Duodenal mucosa (tissue), 2 donors: ENCODE measurements around the gene TXNDC16.
"Not testable (repeated sequence)": the region's sequence is repeated elsewhere in the genome, so short reads cannot be mapped to it uniquely, and the experiment has no call there.

ENCODE experiments used
- H3K27ac ChIP-seq: one replicate; pipeline ENCODE4 v1.7.0; 2013; ENCODE audit warnings: low read depth, low read length
- H3K27me3 ChIP-seq, 2 donors: one replicate each; pipeline ENCODE4 v1.7.0; 2013; ENCODE audit warnings: low read length in 2 of 2, control low read depth in 1 of 2; ENCODE audit not compliant: insufficient read depth in 2 of 2, control insufficient read depth in 1 of 2
- H3K36me3 ChIP-seq, 2 donors: one replicate each; pipeline ENCODE4 v1.7.0; 2013; ENCODE audit warnings: low read length in 2 of 2, control low read depth in 1 of 2; ENCODE audit not compliant: insufficient read depth in 2 of 2, control insufficient read depth in 1 of 2
- H3K4me1 ChIP-seq, 2 donors: one replicate each; pipeline ENCODE4 v1.7.0; 2013; ENCODE audit warnings: low read length in 2 of 2, control low read depth in 1 of 2; ENCODE audit not compliant: insufficient read depth in 2 of 2, control insufficient read depth in 1 of 2
- H3K4me3 ChIP-seq, 2 donors: one replicate each; pipeline ENCODE4 v1.7.0; 2013; ENCODE audit warnings: low read length in 2 of 2, low read depth in 1 of 2
- H3K9ac ChIP-seq, 2 donors: one replicate each; pipeline ENCODE4 v1.7.0; 2013; ENCODE audit warnings: low read length in 2 of 2, low read depth in 1 of 2
- H3K9me3 ChIP-seq, 2 donors: one replicate each; pipeline ENCODE4 v1.7.0; 2013; ENCODE audit warnings: low read length in 2 of 2, control low read depth in 1 of 2; ENCODE audit not compliant: control insufficient read depth in 1 of 2

TXNDC16 gene

GRCh38 chr14:52485350-52485960, 66.8 kb downstream of the TXNDC16 start:
- H3K9me3 ChIP-seq: no peaks in the 10 kb centered on the region
- no peaks in the 10 kb centered on the region for H3K4me1 ChIP-seq
- H3K27me3 ChIP-seq: no peaks in the 10 kb centered on the region
- no peak overlapping the region for H3K4me3 ChIP-seq
- H3K9ac ChIP-seq: no peak overlapping the region
- no peaks in the 10 kb centered on the region for H3K36me3 ChIP-seq
- H3K27ac ChIP-seq: no peak overlapping the region

GRCh38 chr14:52481864-52482263, 70.4 kb downstream of the TXNDC16 start:
- Histone ChIP-seq H3K9me3 (no peaks in the 10 kb centered on the region), H3K27ac (no peak overlapping the region), H3K36me3 (no peaks in the 10 kb centered on the region), H3K4me1 (no peaks in the 10 kb centered on the region), H3K27me3 (no peaks in the 10 kb centered on the region), H3K9ac (no peak overlapping the region), H3K4me3 (no peak overlapping the region)

DNA sequence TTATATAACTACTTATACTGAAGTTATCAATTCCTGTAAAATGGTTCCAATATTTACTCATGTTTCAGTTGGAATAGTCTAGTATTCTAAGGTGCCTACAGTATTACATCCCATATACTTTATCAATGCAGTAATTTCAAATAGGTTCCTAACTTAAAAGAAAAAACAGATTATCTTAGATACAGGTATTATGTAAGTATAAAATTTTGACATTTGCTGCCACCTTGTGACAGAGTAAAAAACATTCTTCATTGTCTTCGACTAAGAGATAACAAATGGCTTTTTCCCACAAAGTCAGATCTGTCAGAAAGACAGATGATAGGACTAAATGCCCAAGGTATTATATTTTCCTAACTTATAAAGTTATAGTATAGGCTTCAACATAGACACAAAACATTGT, 78.7 kb downstream of the TXNDC16 start:
- no peaks in the 10 kb centered on the region for H3K27me3 ChIP-seq
- no peak overlapping the region for H3K4me3 ChIP-seq
- H3K27ac ChIP-seq: no peak overlapping the region
- no peak overlapping the region for H3K9ac ChIP-seq
- H3K36me3 ChIP-seq: peaks cover 3 to 7% of the 10 kb centered on the region in 2 donors
- no peaks in the 10 kb centered on the region for H3K9me3 ChIP-seq
- no peaks in the 10 kb centered on the region for H3K4me1 ChIP-seq

DNA sequence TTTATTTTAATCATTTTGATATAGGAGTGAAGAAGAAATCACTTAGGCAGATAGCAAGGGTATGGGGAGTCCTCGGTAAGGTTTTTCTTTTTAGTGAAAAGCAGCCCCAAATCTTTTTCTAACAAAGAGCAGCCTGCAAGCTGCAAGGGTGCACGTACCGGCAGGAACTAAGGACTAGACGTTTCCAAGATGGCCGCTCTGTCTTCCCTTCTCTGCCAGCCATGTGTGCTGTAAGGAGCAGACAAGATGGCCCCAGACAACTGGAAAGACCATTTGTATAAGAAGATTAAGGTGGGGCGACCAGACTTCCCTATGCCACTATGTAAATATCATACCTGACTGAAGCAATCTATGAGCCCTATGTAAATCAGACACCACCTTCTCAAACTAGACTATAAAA, 79.6 kb downstream of the TXNDC16 start:
- no peak overlapping the region for H3K9ac ChIP-seq
- H3K27ac ChIP-seq: no peak overlapping the region
- peaks cover 3 to 7% of the 10 kb centered on the region in 2 donors for H3K36me3 ChIP-seq
- H3K4me3 ChIP-seq: no peak overlapping the region
- no peaks in the 10 kb centered on the region for H3K27me3 ChIP-seq
- H3K9me3 ChIP-seq: no peaks in the 10 kb centered on the region
- H3K4me1 ChIP-seq: no peaks in the 10 kb centered on the region

- not testable (repeated sequence) for H3K4me3 ChIP-seq
These were observed 80.1 kb downstream of the TXNDC16 start for GRCh38 chr14:52472251-52472650.

GRCh38 chr14:52467515-52468266, 84.6 kb downstream of the TXNDC16 start:
- H3K27ac ChIP-seq: no peak overlapping the region
- H3K9ac ChIP-seq: no peak overlapping the region
- no peak overlapping the region for H3K4me3 ChIP-seq
- no peaks in the 10 kb centered on the region for H3K9me3 ChIP-seq
- H3K4me1 ChIP-seq: peaks cover 0 to 3% of the 10 kb centered on the region in 2 donors
- H3K36me3 ChIP-seq: no peaks in the 10 kb centered on the region
- H3K27me3 ChIP-seq: no peaks in the 10 kb centered on the region

More at GRCh38 chr14:52472251-52472650, 80.1 kb downstream of the TXNDC16 start:
- not testable (repeated sequence) for H3K4me1 ChIP-seq, H3K9ac ChIP-seq, H3K36me3 ChIP-seq, H3K27me3 ChIP-seq, H3K27ac ChIP-seq, H3K9me3 ChIP-seq

DNA sequence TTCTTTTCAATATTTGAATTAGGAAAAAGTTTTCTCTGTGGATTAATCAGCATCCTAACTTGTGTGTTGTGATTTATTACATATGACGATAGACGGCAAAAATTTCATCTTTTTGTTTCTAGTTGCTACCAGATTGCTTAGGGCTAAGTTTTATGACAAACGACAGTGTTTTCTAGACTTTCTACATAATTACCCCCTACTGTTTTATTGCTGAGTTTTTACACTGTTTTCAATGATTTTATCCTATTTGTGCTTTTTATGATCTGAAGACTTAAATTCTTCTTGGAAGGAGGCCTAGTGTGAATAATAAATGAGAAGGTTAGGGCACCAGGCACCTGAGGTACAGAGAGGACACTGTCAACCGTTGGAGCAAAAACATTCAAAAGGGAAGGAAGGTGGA, 88.1 kb downstream of the TXNDC16 start:
- H3K4me1 ChIP-seq: peaks cover 0 to 3% of the 10 kb centered on the region in 2 donors
- H3K4me3 ChIP-seq: no peak overlapping the region
- no peaks in the 10 kb centered on the region for H3K27me3 ChIP-seq
- no peak overlapping the region for H3K9ac ChIP-seq
- peaks cover 5 to 6% of the 10 kb centered on the region in 2 donors for H3K9me3 ChIP-seq
- H3K36me3 ChIP-seq: peaks cover 4 to 5% of the 10 kb centered on the region in 2 donors
- H3K27ac ChIP-seq: no peak overlapping the region

DNA sequence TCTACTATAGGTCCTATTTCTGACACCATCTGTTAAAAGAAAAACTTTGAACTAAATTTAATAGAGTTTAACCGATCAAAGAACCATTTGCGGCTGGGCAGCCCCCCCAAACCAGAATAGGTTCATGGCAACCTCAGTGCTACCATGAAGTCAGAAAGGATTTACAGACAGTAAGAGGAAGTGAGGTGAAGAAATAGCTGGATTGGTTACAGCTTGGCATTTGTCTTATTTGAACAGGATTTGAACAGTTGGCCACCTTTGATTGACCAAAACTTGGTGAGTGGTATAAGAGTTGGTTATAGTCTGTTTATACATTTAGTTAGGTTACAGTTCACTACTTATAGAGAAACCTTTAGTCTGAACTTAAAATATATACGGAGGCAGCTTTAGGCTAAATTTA, 88.9 kb downstream of the TXNDC16 start:
- H3K36me3 ChIP-seq: peaks cover 4 to 5% of the 10 kb centered on the region in 2 donors

DNA sequence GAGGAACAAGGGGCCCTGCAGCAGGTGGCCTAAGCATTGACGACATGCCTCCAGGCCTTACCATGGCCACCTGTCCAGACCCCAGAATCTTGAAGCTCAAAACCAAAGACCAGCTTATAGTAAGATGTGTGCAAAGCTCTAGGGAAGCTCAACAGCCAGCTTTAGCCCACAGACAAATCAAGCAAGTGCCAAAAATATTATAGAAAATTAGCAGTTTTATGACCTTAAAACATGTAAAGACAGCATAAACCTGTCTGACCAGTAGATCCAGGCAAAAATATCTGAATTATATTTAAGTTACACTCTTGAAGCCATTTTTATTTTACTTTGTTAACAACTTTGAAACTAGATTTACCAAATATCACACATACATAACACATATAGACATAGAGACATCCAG, 90.6 kb downstream of the TXNDC16 start:
- no peak overlapping the region for H3K27ac ChIP-seq
- no peaks in the 10 kb centered on the region for H3K27me3 ChIP-seq
- peaks cover 4 to 5% of the 10 kb centered on the region in 2 donors for H3K36me3 ChIP-seq
- H3K4me3 ChIP-seq: no peak overlapping the region
- peaks cover 5 to 6% of the 10 kb centered on the region in 2 donors for H3K9me3 ChIP-seq
- H3K9ac ChIP-seq: no peak overlapping the region
- H3K4me1 ChIP-seq: no peaks in the 10 kb centered on the region

More for the DNA sequence above, 88.9 kb downstream of the TXNDC16 start:
- H3K27ac ChIP-seq: no peak overlapping the region
- H3K4me3 ChIP-seq: no peak overlapping the region
- peaks cover 0 to 3% of the 10 kb centered on the region in 2 donors for H3K4me1 ChIP-seq
- H3K9ac ChIP-seq: no peak overlapping the region
- no peaks in the 10 kb centered on the region for H3K27me3 ChIP-seq
- H3K9me3 ChIP-seq: peaks cover 5 to 6% of the 10 kb centered on the region in 2 donors

DNA sequence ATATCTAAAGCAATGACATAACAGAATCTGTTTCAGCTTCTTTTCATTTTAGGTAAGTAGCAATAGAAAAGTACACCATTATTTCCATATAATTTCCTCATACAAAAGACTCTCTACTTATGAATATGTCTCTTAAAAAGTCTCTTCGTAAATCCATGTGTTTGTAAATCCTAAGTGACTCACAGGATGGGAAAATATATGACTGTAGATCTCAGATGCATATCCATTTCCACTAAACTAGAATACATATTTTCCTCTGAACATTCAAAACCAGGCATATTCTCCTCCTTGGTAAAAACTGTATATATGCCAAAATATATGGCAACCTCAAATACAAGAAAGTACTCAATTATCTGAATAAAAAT, 93.6 kb downstream of the TXNDC16 start:
- Histone ChIP-seq H3K4me1 (no peaks in the 10 kb centered on the region), H3K4me3 (no peak overlapping the region), H3K9ac (no peak overlapping the region), H3K27me3 (no peaks in the 10 kb centered on the region), H3K36me3 (peaks cover 5 to 14% of the 10 kb centered on the region in 2 donors), H3K27ac (no peak overlapping the region), H3K9me3 (peaks cover 5 to 6% of the 10 kb centered on the region in 2 donors)
